ENCODE data around the gene ARSG. TPM values are rescaled to one million over a fixed set of nuclear protein-coding genes. Genes with fewer than 3 reads are reported as not detected.

The ARSG gene
- total and polyA plus RNA-seq, 2 of the 4 experiments (the other 2 are of a cell fraction), result 2.9 to 3.0 TPM

GRCh38 chr17:68357886-68358285, 66.6 kb downstream of the ARSG start:
- Histone ChIP-seq H3K36me3 (ENCODE audit: control insufficient read depth, insufficient read depth, low read length) (no peaks in the 10 kb centered on the region), H2AK5ac (ENCODE audit: low read depth, low read length) (no peak overlapping the region), H4K5ac (ENCODE audit: low read depth, low read length) (no peak overlapping the region), H3K14ac (replicated peaks; ENCODE audit: low read depth, low read length) (no peak overlapping the region), H2BK15ac (ENCODE audit: low read depth, low read length) (no peak overlapping the region), H2AK9ac (replicated peaks; ENCODE audit: low read depth, low read length, poor library complexity) (no peak overlapping the region), H3K23ac (ENCODE audit: low read depth, low read length) (no peak overlapping the region), H3K79me1 (ENCODE audit: low read depth in 1 of 2, low read length in 2 of 2) (no peaks in the 10 kb centered on the region), H3K4me1 (ENCODE audit: control insufficient read depth, insufficient read depth, low read length) (peaks cover 10% of the 10 kb centered on the region), H3K9me3 (ENCODE audit: control insufficient read depth, insufficient read depth, low read length) (no peaks in the 10 kb centered on the region), H3K4me3 (ENCODE audit: insufficient read depth, low read depth, low read length) (no peak overlapping the region), H3K4me2 (ENCODE audit: low read depth, low read length) (no peak overlapping the region), H2BK120ac (ENCODE audit: low read depth, low read length) (no peak overlapping the region), H2AFZ (replicated peaks; ENCODE audit: low read length, poor library complexity) (no peak overlapping the region), H3K9ac (ENCODE audit: low read depth, low read length) (no peak overlapping the region), H3K27ac (ENCODE audit: insufficient read depth, low read length) (no peak overlapping the region), H3K18ac (ENCODE audit: low read depth, low read length) (no peak overlapping the region), H4K8ac (ENCODE audit: low read depth in 2 of 2, low read length in 2 of 2) (no peak overlapping the region), H3K9me1 (ENCODE audit: insufficient read depth, low read length) (peaks cover 14% of the 10 kb centered on the region), H2BK5ac (ENCODE audit: low read depth, low read length, poor library complexity, severe bottlenecking) (no peak overlapping the region), H2BK20ac (ENCODE audit: low read depth, low read length) (no peak overlapping the region), H4K20me1 (ENCODE audit: insufficient read depth, low read length) (no peaks in the 10 kb centered on the region), H3K27me3 (ENCODE audit: control insufficient read depth, insufficient read depth, low read length) (no peaks in the 10 kb centered on the region), H3K56ac (ENCODE audit: extremely low read depth, insufficient read depth, low read length) (no peak overlapping the region), H3K4ac (ENCODE audit: low read depth, low read length) (no peak overlapping the region), H4K91ac (ENCODE audit: insufficient read depth, low read depth, low read length) (no peak overlapping the region)
- ChIA-PET POLR2A (ENCODE audit: unreplicated experiment) (no interaction called here), CTCF (no interaction called here)
- TF ChIP-seq BHLHE40 (IDR thresholded peaks at IDR 0.05; ENCODE audit: low read depth, low read length), result no peak
- ATAC-seq (ENCODE audit: low read depth) (no peak), DNase-seq (no peak)
- dilution Hi-C loops (cut with HindIII; ENCODE audit: low sequenced_read_pairs, unreplicated experiment), result no loop called here
- in situ Hi-C loops (cut with MboI; ENCODE audit: low sequenced_read_pairs), result no loop called here
- no CpG with 5 or more reads among the region's 4 CpGs for WGBS, 2 experiments (ENCODE audit: extremely low coverage in 2 of 2, insufficient read length in 1 of 2)
- intact Hi-C loops (cut with micrococcal nuclease), result no loop called here
- BruUV-seq (replicated peaks), result no TSS peak

Data from IMR-90 (cell line).